Hepatocyte (in vitro differentiated cells): ENCODE measurements around the gene COL15A1.

Experiments used
- CTCF ChIP-seq: fragments of 200-600 bp; sonication (generic); IDR thresholded peaks from 2 replicates; pipeline ENCODE4 v1.5.1; 2016; ENCODE audit warnings: antibody characterized with exemption, mild to moderate bottlenecking; ENCODE audit not compliant: poor library complexity
- EZH2 ChIP-seq: fragments of 200-600 bp; sonication (generic); IDR thresholded peaks from 2 replicates; pipeline ENCODE4 v1.6.1; 2016; ENCODE audit warnings: antibody characterized with exemption, mild to moderate bottlenecking, borderline replicate concordance
- EZH2phosphoT487 ChIP-seq: fragments of 200-600 bp; sonication (generic); IDR thresholded peaks from one replicate; pipeline ENCODE4 v1.6.1; 2018; ENCODE audit warnings: antibody characterized with exemption, mild to moderate bottlenecking, low read depth, moderate library complexity; ENCODE audit not compliant: unreplicated experiment, severe bottlenecking

- no peak for TF ChIP-seq CTCF
- no peak for TF ChIP-seq EZH2
- no peak for TF ChIP-seq EZH2phosphoT487
Observed at GRCh38 chr9:98985596-98985995, 41.9 kb downstream of the COL15A1 start.
